ENCODE results near the gene EXOC2.

Gene EXOC2

DNA sequence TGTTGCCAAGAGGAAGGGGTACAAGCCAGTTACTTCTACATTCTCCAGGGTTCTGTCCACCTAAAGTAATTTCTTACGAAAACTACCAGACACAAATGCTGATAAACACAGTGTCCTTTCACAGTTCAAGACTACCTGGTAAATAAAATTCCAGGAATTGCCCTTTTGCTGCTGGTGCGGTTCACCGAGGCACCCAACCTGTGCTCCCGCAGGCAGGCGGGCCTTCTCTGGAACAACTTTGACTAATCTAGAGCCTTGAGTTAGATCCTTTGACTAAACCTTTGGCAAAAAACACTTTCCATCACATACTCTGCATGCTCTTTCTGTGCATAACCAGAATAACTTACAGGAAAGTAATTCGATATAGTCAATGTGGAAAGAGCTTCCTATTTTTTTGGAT is 143.0 kb downstream of the EXOC2 start:
- ATAC-seq: no peak
- no peak for TF ChIP-seq ZNF565 (CRISPR knock-in tag; conservative IDR thresholded peaks at IDR 0.05; ENCODE audit: low read depth)
- TF ChIP-seq CSDC2 (CRISPR knock-in tag; IDR thresholded peaks at IDR 0.05): no peak
- TF ChIP-seq TCF4 (CRISPR knock-in tag; IDR thresholded peaks at IDR 0.05; ENCODE audit: borderline replicate concordance): no peak
- no peak for TF ChIP-seq ZFP30 (CRISPR knock-in tag; IDR thresholded peaks at IDR 0.05)
- no peak for TF ChIP-seq RARB (CRISPR knock-in tag; IDR thresholded peaks at IDR 0.05)
- TF ChIP-seq ESRRG (CRISPR knock-in tag; IDR thresholded peaks at IDR 0.05): no peak
- TF ChIP-seq ZNF8 (CRISPR knock-in tag; IDR thresholded peaks at IDR 0.05): no peak
- TF ChIP-seq OSR1 (CRISPR knock-in tag; IDR thresholded peaks at IDR 0.05): no peak
- TF ChIP-seq, protein P1, sequence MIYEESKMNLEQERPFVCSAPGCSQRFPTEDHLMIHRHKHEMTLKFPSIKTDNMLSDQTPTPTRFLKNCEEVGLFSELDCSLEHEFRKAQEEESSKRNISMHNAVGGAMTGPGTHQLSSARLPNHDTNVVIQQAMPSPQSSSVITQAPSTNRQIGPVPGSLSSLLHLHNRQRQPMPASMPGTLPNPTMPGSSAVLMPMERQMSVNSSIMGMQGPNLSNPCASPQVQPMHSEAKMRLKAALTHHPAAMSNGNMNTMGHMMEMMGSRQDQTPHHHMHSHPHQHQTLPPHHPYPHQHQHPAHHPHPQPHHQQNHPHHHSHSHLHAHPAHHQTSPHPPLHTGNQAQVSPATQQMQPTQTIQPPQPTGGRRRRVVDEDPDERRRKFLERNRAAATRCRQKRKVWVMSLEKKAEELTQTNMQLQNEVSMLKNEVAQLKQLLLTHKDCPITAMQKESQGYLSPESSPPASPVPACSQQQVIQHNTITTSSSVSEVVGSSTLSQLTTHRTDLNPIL (CRISPR knock-in tag; IDR thresholded peaks at IDR 0.05; ENCODE audit: low read depth): no peak
- TF ChIP-seq ISL1 (CRISPR knock-in tag; IDR thresholded peaks at IDR 0.05): no peak
- no peak for TF ChIP-seq PPARA (CRISPR knock-in tag; IDR thresholded peaks at IDR 0.05; ENCODE audit: borderline replicate concordance)
- no peak for TF ChIP-seq GLIS3 (CRISPR knock-in tag; IDR thresholded peaks at IDR 0.05)

DNA sequence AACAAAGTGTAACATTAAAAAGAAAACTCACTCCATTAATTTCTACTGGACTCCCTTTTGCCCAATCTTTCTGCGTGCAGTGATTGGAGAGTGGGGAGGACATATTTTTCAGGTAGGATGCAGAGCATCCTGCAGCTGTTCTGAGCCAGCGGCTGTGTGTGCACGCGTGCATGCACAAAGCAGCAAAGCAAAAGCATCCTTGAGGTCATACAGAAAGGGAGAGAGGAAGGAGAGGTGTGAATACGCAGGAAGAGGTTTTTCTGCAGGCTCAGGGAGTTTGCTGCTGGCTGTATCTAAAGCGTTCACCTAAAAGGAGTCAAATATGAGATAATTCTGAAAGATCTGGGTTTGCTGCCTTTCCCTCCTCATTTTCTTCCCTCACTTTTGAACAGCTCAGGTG is 144.4 kb downstream of the EXOC2 start:
- TF ChIP-seq SNAI2 (CRISPR knock-in tag; IDR thresholded peaks at IDR 0.05) (no peak), CSDC2 (CRISPR knock-in tag; IDR thresholded peaks at IDR 0.05) (no peak), ZFP3 (CRISPR knock-in tag; IDR thresholded peaks at IDR 0.05) (no peak), ZNF8 (CRISPR knock-in tag; IDR thresholded peaks at IDR 0.05) (no peak), ZFP30 (CRISPR knock-in tag; IDR thresholded peaks at IDR 0.05) (no peak), ZNF70 (CRISPR knock-in tag; IDR thresholded peaks at IDR 0.05) (no peak), ZNF565 (CRISPR knock-in tag; conservative IDR thresholded peaks at IDR 0.05; ENCODE audit: low read depth) (no peak)
- TF ChIP-seq, protein P2, sequence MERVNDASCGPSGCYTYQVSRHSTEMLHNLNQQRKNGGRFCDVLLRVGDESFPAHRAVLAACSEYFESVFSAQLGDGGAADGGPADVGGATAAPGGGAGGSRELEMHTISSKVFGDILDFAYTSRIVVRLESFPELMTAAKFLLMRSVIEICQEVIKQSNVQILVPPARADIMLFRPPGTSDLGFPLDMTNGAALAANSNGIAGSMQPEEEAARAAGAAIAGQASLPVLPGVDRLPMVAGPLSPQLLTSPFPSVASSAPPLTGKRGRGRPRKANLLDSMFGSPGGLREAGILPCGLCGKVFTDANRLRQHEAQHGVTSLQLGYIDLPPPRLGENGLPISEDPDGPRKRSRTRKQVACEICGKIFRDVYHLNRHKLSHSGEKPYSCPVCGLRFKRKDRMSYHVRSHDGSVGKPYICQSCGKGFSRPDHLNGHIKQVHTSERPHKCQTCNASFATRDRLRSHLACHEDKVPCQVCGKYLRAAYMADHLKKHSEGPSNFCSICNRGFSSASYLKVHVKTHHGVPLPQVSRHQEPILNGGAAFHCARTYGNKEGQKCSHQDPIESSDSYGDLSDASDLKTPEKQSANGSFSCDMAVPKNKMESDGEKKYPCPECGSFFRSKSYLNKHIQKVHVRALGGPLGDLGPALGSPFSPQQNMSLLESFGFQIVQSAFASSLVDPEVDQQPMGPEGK (CRISPR knock-in tag; IDR thresholded peaks at IDR 0.05; ENCODE audit: borderline replicate concordance): no peak
- no peak for ATAC-seq

DNA sequence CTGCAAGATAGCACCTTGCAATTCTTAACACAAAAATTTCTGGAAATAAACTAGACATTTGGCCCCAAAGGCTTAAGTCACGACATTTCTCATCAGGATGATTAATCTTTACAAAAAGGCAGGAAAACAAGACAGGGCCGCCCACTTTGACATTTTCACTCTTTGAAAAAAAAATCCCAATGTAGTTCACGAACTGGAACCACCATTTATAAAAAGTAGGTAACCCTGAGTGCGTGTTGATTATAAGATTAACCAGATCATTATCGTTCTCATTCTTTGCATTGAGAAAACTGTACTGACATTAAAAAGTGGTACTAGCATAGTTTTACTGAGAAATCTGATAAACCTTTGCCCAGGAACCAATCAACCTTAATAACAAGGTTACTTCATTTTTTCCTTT is 144.8 kb downstream of the EXOC2 start:
- no peak for ATAC-seq
- TF ChIP-seq, protein P3, sequence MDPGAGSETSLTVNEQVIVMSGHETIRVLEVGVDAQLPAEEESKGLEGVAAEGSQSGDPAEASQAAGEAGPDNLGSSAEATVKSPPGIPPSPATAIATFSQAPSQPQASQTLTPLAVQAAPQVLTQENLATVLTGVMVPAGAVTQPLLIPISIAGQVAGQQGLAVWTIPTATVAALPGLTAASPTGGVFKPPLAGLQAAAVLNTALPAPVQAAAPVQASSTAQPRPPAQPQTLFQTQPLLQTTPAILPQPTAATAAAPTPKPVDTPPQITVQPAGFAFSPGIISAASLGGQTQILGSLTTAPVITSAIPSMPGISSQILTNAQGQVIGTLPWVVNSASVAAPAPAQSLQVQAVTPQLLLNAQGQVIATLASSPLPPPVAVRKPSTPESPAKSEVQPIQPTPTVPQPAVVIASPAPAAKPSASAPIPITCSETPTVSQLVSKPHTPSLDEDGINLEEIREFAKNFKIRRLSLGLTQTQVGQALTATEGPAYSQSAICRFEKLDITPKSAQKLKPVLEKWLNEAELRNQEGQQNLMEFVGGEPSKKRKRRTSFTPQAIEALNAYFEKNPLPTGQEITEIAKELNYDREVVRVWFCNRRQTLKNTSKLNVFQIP (CRISPR knock-in tag; IDR thresholded peaks at IDR 0.05; ENCODE audit: borderline replicate concordance, low read depth): no peak
- TF ChIP-seq GLIS3 (CRISPR knock-in tag; IDR thresholded peaks at IDR 0.05) (no peak), ZFP30 (CRISPR knock-in tag; IDR thresholded peaks at IDR 0.05) (no peak), ZNF565 (CRISPR knock-in tag; conservative IDR thresholded peaks at IDR 0.05; ENCODE audit: low read depth) (no peak), OSR1 (CRISPR knock-in tag; IDR thresholded peaks at IDR 0.05) (no peak), TOX (CRISPR knock-in tag; IDR thresholded peaks at IDR 0.05; ENCODE audit: borderline replicate concordance) (no peak), BACH2 (CRISPR knock-in tag; IDR thresholded peaks at IDR 0.05; ENCODE audit: borderline replicate concordance) (no peak)

DNA sequence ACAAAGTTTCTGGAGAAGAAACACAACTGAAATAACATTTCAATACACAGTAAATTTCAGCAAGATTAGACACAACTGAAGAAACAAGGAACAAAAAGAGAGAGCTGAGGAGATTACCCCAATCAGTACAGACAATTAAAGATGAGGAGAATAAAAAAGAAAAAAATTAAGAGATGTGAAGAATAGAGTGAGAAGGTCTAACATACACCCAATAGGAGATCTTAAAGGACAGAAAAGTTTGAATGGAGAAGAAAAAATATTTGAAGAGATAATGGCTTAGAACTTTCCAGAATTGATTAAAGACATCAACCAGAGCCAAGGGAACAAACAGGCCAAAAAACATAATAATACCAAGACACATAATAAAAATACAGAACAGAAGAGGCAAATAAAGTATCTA is 152.4 kb downstream of the EXOC2 start:
- no peak for ATAC-seq
- TF ChIP-seq BACH2 (CRISPR knock-in tag; IDR thresholded peaks at IDR 0.05; ENCODE audit: borderline replicate concordance) (no peak), ZC3H10 (CRISPR knock-in tag; IDR thresholded peaks at IDR 0.05) (no peak), ZFP30 (CRISPR knock-in tag; IDR thresholded peaks at IDR 0.05) (no peak), ZFP3 (CRISPR knock-in tag; IDR thresholded peaks at IDR 0.05) (no peak), ARNTL (CRISPR knock-in tag; IDR thresholded peaks at IDR 0.05; ENCODE audit: borderline replicate concordance, low read depth) (no peak), PPARA (CRISPR knock-in tag; IDR thresholded peaks at IDR 0.05; ENCODE audit: borderline replicate concordance) (no peak), RARB (CRISPR knock-in tag; IDR thresholded peaks at IDR 0.05) (no peak), CSDC2 (CRISPR knock-in tag; IDR thresholded peaks at IDR 0.05) (no peak), TCF4 (CRISPR knock-in tag; IDR thresholded peaks at IDR 0.05; ENCODE audit: borderline replicate concordance) (no peak), ESRRG (CRISPR knock-in tag; IDR thresholded peaks at IDR 0.05) (no peak)
- TF ChIP-seq, protein P3 (CRISPR knock-in tag; IDR thresholded peaks at IDR 0.05; ENCODE audit: borderline replicate concordance, low read depth): no peak
- TF ChIP-seq, protein P4, sequence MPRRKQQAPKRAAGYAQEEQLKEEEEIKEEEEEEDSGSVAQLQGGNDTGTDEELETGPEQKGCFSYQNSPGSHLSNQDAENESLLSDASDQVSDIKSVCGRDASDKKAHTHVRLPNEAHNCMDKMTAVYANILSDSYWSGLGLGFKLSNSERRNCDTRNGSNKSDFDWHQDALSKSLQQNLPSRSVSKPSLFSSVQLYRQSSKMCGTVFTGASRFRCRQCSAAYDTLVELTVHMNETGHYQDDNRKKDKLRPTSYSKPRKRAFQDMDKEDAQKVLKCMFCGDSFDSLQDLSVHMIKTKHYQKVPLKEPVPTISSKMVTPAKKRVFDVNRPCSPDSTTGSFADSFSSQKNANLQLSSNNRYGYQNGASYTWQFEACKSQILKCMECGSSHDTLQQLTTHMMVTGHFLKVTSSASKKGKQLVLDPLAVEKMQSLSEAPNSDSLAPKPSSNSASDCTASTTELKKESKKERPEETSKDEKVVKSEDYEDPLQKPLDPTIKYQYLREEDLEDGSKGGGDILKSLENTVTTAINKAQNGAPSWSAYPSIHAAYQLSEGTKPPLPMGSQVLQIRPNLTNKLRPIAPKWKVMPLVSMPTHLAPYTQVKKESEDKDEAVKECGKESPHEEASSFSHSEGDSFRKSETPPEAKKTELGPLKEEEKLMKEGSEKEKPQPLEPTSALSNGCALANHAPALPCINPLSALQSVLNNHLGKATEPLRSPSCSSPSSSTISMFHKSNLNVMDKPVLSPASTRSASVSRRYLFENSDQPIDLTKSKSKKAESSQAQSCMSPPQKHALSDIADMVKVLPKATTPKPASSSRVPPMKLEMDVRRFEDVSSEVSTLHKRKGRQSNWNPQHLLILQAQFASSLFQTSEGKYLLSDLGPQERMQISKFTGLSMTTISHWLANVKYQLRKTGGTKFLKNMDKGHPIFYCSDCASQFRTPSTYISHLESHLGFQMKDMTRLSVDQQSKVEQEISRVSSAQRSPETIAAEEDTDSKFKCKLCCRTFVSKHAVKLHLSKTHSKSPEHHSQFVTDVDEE (CRISPR knock-in tag; IDR thresholded peaks at IDR 0.05): no peak

Measured in SK-N-SH treated with all-trans-retinoic acid at 6 μM for 48 hours (cell line).